Activated gamma-delta T cell treated with Interleukin-2 at 50 U/mL for 16 hours (primary cell): ENCODE measurements around the gene SYT8.
"Not testable (repeated sequence)": the region's sequence is repeated elsewhere in the genome, so short reads cannot be mapped to it uniquely, and the experiment has no call there.

Source experiments
- DNase-seq: peaks from one replicate; pipeline ENCODE4 v3.0.0-alpha.2; 2020

The SYT8 gene

DNA sequence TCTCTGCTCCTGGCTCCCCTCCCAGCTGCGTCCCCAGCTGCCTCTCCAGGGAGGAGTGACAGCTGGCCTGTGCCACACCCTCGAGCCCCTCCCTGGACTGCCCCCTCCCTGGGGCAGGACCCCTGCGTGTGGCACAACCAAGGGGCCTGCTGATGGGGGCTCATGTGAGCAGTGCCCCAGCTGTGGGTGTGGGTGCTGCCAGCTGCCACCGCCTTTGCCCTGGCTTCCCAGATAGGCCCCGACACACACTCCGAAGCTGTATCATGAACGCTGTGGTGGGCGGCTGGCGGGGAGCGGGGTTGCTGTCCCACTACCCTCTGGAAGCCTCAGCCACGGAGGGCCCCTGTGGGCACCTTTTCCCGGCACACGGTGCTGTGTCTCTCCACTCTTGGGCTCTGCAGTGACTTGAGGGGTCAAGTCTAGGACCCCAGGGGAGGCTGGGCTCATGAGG lies 41.1 kb downstream of the SYT8 start:
- DNase-seq, result not testable (repeated sequence)

DNA sequence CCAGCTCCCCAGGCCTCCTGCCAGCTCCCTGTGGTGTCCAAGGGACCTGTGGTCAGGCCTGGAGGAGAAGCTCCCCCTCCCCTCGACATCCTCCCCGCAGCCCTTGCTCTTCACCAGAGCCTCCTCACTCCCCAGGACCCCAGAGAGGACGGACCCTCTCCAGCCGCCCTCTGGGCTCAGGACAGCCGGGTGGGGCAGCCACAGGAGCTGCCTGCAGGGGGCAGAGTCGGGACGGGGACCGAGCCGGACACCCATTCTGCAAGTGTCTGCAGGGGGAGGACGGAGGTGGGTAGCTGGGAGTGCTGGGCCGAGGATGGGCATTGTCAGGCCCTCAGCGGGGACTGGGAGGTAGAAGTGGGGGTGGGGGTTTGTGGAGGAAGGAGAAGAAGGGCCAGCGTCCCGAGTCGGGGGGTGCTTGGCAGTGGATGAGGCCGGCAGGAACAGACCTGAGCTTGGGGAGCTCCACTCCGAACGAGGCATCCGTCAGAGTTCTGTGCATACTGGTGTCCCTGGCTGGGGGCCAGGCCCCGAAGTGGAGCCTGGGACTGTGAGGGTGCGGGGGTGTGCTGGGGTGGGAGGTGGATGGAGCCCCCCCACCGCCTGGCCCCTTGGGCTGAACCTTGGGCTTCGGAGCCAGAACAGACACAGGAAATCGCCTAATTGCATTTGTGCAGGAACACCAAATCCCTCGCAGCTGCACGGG lies 41.7 kb downstream of the SYT8 start:
- DNase-seq, result no peak

DNA sequence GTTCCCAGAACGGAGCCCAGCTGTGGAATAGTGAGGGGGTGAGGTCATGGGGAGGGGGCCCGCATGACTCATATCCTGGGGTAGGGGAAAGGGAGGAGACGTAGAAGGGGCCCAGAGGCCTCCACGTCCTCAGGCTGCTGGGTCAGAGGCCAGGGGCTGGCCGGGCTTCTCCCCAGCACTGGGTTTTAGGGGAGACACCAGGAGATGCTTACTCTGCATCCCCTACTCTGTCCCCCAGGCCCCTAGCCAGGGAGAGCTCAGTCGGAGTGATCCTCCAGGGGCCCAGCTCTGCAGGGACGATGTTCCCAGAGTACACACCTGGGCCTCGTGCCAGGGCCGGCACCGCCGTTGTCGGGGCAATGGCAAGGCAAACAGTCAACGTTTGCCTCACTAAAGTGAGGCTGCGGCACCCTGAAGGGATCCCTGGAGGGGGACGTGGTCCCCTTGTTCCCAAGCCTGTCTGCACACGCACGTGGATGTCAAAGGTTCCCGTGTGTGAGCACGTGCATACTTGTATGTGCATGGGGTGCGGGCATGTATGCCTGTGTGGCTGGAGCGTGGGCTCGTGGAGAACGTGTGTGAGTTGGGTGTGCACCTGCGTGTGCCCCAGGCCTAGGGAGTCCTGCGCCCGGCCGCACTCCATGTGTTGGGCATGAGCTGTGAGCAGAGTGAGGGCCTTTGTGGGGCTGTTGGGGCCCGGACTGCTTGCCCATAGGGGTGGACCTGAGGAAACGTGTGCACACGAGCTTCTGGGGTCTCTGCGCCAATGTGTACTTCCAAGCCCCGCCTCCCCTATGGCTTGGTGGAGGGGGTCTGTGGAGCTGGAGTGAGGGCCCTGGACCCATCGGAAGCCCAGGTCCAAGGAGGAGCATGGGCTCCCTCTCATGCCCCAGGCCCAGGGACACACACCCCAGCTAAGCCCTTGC lies 42.7 kb downstream of the SYT8 start:
- DNase-seq, result peak; percentile 2

DNA sequence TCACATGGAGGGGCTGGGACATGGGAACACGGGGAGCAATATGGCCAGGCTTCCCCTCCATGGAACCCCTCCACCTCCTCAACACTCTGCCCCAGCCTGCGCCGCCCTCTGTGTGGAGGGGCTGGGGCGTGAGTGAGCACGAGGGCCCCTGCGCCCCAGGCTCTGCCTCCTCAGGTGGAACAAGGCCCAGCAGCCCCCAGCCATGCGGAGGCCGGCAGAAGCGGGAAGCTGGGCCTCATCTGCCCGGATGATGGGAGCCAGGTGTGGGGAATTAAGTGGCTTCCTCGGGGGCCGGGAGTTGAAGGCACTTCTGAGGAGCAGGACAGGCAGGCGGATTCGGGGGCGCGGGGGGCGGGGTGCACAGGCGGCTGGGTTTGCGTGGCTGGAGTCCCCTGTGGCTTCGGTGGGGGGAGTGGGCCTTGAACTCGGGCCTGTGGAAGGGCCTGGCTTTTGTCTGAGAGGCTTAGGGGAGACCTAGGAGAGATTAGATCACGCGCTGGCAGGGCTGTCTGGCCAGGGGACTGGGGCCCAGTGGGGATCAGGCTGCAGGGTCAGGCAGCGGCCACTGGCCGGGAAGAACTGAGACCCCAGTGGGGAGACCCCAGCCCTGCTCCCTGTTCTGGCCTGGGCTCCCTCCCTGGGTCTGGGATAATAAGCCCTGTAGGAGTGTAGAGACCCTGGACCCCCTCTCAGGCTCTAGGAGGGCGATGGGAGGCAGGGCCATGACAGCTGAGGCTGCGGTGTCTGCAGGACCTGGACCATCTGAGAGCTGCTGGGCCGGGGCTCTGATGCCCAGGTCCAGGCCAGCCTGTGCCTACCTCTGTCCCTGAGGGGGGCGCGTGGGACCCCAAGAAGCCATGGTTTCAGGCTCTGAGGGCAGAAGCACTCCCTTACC lies 43.6 kb downstream of the SYT8 start:
- peak; percentile 2 for DNase-seq

DNA sequence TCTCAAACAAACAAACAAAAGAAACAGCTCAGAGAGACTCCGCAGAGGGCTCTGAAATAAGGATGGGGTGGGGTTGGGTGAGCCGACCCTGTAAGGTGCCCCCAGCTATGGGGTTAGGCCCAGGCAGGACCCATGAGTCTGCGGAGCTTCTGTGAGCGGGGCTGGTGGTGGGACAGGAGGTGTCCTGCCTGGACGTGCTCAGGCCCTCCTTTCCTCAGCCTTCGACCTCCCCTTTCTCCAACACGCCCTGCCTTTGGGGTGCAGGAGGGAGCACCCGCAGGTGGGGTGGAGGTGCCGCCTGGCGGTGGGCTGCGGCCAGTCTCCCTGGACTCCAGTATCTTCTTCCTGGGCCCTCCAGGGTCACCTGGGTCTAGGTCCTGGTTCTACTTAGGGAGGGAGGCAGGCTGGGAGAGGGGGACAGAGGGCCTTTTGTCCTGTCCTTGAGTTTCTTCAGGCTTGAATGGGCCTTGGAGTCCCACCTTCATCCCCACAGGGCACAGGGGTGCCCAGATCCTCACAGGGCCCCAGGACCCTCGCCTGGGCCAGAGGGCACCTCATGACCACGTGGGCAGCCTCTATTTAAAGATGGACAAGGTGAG lies 44.7 kb downstream of the SYT8 start:
- peak; percentile 3 for DNase-seq

DNA sequence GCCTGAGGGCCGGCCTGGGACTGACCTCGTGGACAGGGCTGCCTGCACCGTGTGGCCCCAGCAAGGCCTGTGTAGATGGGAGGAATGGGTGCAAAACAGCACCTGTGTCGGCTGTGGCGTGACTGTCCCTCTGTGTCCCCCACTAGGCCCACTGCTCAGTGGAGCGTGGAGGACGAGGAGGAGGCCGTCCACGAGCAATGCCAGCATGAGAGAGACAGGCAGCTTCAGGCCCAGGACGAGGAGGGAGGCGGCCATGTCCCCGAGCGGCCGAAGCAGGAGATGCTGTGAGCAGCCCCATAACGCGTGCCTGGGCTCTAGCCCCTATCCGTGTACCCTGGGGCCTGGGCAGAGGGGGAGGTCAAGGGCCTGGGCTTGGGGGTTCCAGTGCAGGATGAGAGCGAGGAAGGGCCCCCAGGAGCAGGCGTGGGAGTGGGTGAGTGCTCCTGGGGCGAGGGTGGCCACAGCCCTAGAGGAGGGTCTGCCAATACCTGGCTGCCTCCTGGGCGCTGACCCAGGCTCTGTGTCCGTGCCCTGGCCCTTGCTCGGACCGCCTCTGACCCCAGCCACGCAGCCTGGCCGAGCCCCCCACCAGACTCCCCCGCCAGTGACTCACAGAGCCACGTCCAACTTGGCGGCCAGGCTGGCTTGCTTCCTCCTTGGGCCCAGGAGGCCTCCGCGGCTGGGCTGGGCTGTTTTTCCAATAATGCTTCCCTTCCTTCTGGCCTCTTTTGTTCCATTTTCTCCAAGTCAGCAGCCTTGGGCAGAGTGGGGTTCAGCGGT lies 45.3 kb downstream of the SYT8 start:
- DNase-seq, result peak; percentile 2

DNA sequence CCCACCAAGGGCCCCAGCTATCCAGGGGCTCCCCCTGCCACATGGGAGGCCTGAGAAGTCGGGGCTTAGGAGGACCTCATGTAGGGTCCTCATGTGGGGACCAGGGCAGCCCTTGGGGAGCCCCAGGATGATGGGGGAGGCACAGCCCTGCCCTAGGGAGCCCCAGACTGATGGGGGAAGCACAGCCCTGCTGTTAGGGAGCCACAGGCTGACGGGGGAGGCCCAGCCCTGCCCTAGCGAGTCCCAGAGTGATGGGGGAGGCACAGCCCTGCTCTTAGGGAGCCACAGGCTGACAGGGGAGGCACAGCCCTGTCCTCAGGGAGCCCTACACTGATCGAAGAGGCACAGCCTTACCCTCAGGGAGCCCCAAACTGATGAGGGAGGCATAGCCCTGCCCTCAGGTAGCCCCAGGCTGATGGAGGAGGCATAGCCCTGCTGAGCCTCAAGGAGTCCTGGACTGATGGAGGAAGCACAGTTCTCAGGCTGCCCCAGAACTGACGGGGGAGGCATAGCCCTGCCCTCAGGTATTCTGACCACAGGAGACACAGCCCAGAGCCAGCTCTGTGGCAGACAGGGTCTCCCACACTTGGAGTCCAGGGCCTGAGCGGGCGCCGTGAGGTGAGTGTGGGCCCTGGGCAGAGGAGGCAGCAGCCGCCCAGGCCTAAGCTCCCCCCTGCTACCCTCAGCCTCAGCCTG lies 46.1 kb downstream of the SYT8 start:
- peak; percentile 3 for DNase-seq

DNA sequence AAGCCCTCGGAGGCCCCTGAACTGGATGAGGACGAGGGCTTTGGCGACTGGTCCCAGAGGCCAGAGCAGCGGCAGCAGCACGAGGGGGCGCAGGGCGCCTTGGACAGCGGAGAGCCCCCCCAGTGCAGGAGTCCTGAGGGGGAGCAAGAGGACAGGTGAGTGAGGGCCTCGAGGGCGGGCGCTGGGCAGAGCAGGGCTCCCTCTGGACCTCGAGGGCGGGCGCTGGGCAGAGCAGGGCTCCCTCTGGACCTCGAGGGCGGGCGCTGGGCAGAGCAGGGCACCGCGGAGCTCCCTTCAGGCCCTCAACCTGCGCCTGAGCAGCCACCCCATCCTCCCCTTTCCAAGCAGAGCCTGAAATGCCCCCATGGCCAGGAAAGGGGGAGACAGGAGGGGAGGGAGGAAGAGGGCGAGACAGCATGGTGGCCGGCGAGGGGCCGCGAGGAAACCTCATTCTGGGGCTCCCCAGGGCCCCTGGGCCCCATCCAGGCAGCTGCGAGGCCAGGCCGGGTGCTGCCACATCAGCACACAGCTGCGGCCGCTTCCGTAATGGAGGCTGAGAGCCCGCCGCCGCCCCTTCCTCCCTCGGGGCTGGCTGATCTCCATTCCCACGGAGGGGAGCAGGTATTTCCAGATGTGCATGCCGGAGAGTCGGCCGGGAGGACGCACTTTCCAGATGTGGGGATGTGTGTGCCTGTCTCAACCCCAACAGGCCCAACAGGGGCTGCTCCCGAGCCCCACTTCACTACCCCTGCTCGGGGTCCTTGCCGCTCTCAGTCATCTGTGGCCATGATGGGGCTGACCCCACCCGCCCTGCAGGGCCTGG lies 46.9 kb downstream of the SYT8 start:
- peak; percentile 6 for DNase-seq

DNA sequence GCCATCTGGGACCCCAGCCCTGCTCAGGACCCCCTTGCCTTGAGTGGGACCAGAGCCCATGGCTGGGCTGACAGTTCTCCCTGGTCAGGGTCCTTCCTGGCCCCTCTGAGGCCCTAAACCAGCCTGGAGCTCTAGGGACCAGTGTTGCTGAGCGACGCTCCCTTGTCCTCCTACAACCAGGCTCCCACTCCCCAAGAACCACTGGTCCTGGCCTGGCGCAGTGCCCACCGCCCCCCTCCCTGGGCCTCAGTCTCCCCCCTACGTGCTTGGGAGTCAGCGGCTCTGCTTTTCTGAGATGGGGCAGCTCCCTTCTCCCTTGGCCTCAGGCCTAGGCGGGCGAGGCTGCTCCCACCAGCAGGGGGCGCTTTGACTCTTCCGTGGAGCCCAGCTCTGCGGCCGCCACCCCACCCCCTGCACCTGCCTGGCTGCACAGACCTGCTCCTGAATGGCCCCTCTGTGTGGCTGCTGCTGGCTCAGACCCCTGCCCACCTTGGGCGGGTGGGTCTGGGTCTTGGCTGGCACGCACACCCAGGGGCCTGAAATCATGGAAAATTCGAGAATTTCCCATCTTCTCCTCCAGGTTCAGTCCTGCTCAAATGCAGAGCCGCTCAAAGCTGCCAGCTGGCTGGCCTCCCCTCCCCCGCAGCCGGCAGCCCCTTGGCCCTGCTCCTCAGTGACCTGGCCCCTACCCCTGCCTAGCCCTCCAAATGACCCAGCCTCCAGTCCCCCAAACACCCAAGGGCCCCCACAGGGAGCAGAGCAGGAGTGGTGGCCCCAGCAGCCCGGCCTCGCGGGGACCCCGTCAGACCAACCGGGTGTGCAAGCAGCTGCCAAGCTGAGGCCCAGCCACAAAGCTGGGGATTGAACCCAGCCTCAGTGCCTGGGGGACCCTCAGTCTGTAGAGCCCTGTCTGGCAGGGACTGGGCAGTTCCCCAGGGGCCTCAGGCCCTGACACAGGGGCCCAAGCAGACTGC lies 47.8 kb downstream of the SYT8 start:
- peak; percentile 80 for DNase-seq

DNA sequence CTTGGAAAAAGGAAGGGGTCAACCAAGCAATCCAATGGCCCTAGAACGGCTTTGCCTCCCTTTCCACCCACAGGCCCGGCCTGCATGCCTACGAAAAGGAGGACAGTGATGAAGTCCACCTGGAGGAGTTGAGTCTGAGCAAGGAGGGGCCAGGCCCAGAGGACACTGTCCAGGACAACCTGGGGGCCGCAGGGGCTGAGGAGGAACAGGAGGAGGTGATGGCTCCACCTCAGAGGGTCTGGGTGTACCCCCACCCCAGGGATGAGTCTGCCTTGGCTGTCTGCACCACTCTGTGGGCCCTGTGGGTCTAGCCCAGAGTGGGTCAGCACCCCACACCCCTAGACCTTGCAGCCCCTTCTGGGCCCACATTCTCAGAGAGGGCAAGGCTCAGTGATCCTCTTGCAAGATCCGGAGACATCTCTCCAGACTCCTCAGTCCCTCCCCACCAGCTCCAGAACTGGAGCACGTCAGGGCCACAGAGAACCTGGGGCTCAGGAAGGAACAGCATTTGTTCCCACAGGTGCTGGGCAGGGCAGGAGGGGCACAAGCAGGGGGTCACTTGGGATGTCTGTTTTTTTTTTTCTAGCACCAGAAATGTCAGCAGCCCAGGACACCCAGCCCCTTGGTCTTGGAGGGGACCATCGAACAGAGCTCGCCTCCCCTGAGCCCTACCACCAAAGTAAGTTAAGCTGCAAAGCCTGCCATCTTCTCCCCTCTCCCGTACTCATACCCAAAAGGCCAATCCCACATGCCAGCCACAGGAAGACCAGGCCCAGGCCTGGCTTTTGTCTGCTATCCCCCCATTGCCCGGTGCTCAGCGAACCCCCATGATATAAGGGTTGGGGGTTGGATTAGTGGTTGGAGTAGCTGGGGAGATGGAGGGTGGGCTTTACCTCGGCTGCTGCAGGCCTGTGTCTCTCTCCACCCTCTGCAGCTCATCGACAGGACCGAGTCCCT lies 48.8 kb downstream of the SYT8 start:
- DNase-seq, result peak; percentile 2

DNA sequence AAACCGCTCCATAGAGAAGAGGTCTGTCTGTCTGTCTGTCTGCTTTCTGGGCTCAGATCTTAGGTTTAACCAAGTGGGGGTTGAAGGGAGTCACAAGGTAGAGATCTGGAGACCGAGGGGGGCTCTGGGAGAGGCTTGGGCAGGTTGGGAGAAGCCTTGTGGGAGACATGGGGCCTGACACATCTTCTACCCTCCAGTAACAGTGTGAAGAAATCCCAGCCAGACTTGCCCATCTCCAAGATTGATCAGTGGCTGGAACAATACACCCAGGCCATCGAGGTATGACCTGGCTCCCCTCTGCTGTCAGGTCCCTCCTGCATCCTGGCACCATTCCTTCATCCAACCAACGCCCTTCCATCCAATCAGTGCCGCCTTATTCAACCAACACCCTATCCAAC lies 49.5 kb downstream of the SYT8 start:
- DNase-seq, result no peak

DNA sequence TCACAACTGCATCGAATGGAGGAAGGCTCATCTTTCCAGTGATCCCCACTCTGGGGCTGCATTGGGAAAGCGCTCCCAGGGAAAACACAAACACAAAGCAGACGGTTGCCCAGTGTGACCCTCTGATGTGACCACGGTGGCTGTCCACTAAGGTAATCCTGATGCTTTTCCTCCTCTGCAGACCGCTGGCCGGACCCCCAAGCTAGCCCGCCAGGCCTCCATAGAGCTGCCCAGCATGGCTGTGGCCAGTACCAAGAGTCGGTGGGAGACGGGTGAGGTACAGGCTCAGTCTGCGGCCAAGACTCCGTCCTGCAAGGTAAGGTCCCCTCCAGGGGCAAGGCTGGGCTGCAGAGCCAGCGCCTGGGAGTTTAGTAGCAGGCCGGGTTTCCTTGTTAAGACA lies 51.8 kb downstream of the SYT8 start:
- not testable (repeated sequence) for DNase-seq
